HG02623 (cell line): ENCODE results near the gene TEX36.
"Not testable (repeated sequence)": the region's sequence is repeated elsewhere in the genome, so short reads cannot be mapped to it uniquely, and the experiment has no call there.

ENCODE experiments used
- ATAC-seq: cut with Tn5 transposase; IDR thresholded peaks from one replicate; pipeline ENCODE4 v1.9.1; 2021; ENCODE audit warnings: moderate library complexity; ENCODE audit not compliant: unreplicated experiment

TEX36 gene

DNA sequence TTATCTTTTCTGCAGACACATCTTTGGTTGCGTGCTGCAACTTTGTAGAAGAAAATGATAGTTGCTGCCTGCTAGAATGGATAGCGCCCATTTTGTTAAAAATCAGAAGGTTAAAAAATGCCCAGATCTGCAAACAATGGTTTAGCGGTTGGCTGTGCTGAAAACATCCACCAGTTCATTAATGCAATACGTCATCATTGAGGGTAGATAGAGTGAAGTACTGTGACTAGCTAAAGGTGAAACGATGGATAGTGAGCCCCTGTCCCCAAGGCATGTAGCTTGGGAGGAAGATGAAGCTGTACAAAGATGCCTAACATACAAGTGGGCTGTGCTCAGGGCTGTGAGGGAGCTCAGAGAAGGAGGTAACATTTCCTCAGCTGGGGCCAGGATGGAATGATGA, 48.4 kb downstream of the TEX36 start:
- no peak for ATAC-seq

DNA sequence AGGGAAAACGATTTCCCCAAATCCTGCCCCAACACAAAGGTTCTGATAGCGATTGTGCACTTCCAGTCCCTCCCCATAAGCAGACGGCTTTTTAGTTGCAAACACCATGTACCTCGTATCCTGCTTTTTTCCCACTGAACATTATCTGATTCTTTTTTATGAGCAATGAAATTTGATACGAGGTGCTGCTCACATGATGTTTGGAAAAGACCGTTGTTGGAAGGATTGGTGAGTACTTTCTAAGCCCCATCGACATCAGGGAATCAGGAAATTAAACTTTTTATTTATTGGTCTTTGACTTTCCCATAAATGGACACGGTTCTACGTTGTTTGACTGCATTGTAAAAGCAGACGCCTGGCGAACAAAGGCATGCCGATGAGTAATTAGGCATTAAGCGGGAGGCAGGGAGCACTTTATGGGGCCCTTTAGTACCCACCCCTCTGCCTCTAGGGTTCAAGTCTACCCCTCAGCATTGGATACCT, 49.4 kb downstream of the TEX36 start:
- ATAC-seq: no peak

DNA sequence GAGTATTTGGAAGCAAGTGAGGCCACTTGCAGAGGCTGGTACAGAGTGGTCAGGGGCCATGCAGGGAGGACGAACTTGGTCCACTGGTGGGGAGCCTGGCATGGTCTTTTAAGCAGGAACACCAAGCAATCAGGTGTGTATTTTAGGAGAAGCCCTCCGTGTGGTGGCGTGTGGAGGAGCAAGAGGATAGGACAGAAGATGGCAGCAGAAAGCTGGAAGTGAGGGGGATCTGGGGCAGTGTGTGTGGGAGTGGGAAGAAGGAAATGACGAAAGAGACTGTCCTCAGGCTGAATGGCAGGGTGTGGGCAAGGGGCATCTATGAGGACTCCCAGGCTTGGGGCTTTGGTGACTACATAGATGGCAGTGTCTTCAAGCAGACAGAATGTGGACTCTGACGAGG, 51.2 kb downstream of the TEX36 start:
- ATAC-seq: no peak

DNA sequence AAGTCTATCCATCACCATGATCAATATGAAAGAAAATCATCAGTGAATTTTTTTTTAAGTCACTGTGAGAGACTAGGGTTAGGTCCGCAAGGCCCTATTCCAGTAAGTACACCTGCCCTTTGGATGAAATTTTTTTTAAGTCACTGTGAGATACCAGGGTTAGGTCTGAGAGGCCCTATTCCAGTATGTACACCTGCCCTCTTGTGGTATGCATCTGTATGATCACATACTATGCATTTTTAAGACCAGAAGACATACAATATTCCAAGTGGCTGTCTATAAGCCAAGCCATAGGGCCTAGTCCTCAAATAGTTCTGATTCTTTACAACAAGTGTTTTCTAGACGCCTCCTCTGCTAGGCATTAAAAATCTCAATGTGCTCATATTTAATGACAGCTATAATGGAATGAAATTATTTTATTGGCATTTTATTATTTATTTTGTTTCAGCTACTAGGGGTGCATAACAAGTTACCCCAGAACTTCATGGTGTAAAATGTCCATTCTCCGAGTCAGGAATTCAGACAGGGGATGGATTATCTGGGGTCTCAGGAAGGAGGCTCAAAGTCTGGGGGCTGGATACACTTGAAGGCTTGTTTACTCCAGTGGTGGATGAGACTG, 53.1 kb downstream of the TEX36 start:
- no peak for ATAC-seq

DNA sequence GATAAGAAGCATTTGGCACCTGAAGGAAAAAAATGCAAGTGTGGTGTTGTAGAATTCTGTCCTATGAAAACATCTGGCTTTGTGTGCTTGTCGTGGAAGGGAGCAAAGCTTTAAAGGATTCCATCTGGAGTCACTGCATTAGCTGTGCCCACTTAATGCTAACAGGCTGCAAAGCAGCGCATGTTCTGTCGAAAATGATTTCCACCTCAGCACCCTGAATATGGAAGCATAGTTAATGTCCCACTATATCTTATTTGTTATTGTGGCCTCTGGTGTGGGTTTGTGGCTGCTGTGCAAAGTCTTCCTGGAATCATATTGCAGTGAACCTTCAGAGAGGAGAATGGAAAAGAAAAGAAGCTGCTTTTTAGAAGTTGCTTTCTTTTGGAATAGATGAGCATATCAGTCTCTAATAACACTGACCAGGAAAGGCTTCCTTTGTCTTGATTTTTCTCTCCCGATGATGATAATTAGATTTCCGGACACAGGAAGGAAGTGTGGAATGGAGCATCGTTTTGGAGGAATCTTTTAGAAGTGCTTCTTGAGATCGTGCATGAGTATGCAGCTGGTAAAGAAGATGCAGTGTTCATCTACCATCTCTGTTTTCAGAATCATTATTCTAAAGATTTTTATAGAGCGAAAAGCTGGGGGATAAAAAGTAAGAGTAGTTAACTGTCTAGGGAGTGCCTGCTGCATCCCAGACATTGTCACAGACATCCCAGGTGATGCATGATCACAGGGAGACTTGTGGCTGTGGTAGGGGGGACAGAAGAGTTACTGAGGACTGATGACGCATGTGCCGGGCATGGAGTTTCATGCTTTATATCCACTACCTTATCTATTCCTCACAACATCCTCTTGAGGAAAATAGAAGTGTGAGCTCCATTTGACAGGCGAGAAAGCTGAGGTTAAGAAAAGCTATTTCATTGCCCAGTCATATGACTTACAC, 54.6 kb downstream of the TEX36 start:
- ATAC-seq: no peak

DNA sequence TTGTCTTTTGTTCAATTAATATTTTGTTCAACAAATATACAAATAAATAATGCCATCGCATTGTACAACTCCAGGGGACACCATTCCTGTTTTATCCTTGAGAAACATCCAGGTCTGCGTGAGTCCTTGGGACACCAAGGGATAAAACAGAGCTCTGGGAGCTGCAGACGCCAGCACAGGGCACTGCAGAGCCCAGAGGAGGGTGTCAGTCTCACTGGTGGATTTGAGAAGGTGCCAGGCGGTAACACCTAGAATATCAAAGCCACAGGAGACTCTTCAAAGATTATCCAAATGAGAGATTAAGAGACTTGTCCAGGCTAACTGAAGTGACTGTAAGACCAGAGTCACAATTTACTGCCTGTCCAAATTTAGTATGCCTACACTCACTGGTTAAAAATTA, 55.3 kb downstream of the TEX36 start:
- ATAC-seq: no peak

DNA sequence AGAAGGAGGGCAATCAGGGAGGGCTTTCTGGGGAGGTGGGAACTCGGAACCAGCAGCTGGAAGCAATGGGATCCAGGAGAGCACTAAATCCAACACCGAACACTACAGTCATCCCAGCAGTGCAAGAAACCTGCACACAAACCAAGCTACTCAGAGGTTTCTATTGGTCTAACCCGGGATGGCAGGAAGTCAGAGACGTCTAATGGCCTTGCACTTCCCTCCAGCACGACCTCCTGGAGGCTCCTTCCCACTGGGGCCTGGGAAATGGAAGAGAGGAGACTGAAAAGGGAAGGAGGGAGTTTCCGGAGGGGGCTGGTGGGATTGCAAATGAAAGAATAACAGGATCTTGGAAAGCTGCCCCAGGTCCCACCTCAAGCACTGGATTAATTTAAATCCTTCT, 56.3 kb downstream of the TEX36 start:
- no peak for ATAC-seq

DNA sequence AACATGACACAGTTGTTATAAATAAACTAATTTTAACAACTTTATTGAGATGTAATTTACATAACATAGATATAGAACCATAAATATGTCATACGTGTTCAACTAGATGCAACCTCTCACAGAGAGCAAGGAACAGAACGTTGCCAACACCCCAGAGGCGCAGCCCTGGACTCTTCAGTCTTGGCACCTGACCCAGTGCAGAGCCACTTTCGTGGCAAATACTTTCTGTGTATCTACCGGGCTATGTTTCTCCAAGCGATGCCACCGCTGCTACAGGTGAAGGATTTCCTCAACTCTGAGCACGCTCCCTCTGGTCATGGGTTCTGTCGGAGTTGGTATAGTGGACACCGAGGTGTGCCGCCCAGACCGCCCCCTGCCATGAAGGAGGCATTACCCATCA, 57.4 kb downstream of the TEX36 start:
- ATAC-seq: no peak

DNA sequence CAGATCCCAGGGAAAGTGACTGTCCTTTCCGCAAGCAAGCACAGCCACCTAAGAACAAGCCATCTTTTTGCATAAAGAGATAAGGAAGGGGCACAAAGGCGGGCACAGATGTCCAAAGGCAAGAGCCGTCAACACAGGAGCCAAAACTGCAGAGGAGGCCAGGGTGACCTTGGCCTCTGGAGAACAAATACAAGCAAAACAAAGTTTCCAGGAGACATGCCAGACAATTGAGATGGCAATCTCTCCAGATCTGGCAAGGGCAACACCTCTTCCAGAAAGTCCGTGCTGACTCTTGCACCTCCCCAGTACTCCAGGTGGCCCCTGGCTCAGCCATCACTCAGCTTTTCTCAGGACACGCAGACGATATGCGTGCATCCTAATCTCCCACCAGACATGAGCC, 58.2 kb downstream of the TEX36 start:
- no peak for ATAC-seq

DNA sequence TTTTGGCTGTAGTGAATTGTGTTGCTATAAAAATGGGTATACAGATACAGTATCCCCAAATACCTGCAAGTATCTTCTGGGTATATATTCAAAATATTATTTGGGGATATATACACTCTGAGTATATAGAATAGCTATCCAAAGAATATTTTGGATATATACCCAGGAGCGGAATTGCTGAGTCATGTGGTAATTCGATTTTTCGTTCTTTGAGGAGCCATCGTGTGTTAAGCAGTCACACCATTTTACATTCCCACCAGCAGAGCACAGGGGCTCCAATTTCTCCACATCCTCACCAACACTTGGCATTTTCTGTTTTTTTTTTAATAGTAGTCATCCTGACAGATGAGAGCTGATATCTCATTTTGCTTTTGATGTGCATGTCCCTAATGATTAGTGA, 61.9 kb downstream of the TEX36 start:
- no peak for ATAC-seq

DNA sequence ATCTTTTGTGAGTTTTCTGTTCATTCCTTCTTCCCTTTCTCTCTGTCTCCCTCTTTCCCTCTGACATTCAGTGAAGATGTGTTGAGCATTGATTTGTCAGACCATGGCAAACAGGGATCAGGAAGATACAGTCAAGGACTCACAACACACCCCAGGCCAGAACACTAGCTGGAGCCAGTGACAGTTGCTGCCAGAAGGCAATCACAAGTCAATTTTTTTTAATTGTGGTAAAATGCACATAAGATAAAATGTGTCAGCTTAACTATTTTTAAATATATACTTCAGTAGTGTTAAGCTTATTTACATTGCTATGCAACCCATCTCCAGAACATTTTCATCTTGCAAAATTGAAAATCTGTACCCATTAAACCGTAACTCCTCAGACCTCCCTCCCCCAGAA, 62.6 kb downstream of the TEX36 start:
- ATAC-seq: no peak

DNA sequence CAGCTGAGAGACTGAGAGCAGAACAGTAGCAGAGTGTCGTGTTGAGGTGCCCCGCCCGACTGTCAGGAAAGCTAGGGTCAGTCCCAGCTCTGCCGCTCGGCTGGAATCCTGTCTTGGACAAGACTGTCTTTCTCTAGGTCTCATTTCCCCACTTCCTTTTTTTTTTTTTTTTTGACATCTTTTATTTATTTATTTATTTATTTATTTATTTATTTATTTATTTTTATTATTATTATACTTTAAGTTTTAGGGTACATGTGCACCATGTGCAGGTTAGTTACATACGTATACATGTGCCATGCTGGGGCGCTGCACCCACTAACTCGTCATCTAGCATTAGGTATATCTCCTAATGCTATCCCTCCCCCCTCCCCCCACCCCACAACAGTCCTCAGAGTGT, 69.9 kb downstream of the TEX36 start:
- ATAC-seq: not testable (repeated sequence)

DNA sequence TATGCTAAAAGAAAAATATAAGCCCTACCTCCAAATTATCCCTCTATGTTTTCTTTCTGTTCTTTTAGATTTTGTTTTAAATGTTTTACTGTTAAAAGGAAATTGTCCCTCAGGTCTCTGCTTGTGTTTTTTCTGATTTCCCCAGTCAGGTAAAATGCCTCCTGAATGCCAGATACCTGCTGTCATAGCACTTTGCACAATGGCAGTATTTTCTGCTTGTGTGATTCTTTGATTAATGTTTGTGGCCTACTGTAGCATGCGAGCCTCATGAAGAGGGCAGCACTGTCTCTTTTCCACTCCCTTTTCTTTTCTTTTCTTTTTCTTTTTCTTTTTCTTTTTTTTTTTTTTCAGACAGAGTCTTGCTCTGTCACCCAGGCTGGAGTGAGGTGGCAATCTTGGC, 71.2 kb downstream of the TEX36 start:
- no peak for ATAC-seq

DNA sequence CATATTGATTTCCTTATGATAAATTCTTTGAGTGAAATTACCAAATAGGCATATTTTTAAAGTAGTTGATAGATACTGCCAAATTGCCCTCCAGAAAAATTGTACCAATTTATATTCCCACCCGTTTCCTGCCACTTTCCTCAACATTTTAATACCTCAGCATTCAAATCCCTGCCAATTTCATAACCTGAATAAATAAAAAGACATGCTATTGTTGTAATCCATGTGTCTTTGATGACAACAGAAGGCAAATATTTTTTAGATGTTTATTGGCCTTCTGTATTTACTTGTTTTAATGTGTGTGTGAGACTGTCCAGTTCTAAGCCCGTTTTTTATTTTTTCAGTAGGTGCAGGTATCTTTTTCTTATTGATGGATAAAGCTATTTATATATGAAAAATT, 71.7 kb downstream of the TEX36 start:
- ATAC-seq: no peak

DNA sequence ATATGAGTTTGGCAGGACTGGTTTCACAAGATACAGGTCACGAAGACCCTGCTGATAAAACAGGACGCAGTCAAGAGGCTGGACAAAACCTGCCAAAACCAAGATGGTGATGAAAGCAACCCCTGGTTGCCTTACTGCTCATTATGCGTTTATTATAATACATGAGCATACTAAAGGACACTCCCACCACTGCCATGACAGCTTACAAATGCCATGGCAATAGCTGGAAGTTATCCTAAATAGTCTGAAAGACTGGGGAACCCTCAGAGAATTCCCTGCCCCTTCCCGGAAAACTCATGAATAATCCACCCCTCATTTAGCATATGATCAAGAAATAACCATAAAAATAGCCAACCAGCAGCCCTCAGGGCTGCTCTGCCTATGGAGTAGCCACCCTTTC, 73.1 kb downstream of the TEX36 start:
- ATAC-seq: no peak

DNA sequence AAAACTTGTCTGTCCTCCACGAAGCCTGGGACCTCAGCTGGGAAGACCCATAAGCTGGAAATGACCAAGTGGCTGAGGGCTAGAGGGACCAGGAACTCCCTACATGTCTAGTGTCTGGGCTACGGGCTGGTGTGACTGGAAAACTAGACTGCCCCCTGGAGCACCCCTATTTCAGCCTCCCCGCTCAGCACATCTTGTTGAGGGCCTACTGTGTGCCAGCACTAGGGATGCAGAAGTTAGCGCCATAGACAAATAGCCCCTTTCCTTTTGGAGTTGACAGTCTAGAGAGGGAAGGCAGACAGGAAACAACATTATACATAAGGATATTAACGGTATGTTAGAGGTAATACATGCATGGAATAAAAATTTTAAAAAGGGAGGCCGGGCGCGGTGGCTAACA, 74.5 kb downstream of the TEX36 start:
- ATAC-seq: no peak

DNA sequence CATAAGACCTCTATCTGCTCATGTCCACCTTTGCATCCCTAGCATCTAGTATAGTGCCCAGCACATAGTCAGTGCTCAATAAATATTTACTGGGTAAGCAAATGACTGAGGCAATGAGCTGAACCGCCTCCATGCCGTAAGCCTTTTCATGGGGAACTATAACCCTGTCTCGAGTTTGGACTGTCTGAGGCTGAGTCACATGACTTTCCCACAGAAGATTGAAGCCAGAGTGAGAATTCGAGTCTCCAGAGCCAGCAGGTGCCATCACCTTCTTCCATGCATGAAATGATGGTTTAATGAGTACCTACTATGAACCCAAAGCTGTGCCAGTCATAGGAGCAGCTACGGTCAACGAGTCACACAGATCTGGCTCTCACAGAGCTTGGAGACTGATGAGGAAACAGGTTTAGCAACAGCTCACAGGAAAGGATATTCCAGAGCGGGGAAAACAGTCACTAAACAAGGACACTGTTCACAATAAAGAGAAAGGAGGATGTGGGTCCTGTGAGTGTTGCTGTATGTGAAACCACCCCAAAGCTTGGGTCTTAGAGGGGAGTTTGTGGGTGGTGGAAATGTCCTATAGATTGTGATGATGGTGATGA, 75.2 kb downstream of the TEX36 start:
- ATAC-seq: no peak

DNA sequence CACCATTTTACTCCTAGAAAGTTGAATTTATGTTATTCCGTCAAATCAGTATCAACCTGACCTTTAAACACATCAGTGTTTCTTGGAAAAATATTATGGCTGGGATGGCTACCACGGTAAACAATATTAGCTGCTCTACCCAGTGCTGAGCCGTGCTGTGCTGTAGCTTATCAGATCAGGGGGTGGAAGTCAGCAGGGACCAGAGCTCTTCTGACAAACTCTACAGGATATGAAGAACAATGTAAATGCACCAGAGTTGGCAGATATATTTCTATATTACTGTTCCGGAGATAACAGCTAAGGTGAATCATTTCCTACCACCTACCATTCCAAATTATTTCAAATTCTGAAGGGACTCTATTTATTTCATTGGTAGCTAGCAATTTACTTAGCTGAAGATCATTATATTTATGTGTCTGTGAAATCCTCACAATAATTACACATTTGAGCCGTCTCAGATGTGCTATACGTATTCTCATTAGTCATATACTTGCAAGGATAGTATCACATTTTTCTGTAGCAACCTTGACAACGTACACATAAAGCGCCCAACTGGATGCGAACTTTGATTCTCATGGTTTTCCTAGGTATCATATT, 76.5 kb downstream of the TEX36 start:
- ATAC-seq: no peak
